H9 (cell line): Measurements from ENCODE around the gene EIF4E2. TPM values are rescaled to one million over a fixed set of nuclear protein-coding genes. Genes with fewer than 3 reads are reported as not detected.

Source experiments
- DNase-seq: peaks from one replicate; pipeline ENCODE4 v3.0.0-alpha.2; 2017
- H2AFZ ChIP-seq: one replicate; pipeline ENCODE4 v1.6.1; 2013; ENCODE audit warnings: mild to moderate bottlenecking, low read length, control low read depth, moderate library complexity
- H2AK5ac ChIP-seq: 2 replicates; pipeline ENCODE4 v1.6.1; 2013; ENCODE audit warnings: low read length, control low read depth, mixed read lengths; ENCODE audit not compliant: insufficient read length
- H2BK120ac ChIP-seq: one replicate; pipeline ENCODE4 v1.6.1; 2013; ENCODE audit warnings: low read depth, mild to moderate bottlenecking, low read length, control low read depth, inconsistent platforms; ENCODE audit not compliant: poor library complexity, severe bottlenecking
- H2BK12ac ChIP-seq: 2 replicates; pipeline ENCODE4 v1.6.1; 2013; ENCODE audit warnings: low read length, control low read depth, mixed read lengths, low read depth; ENCODE audit not compliant: insufficient read length
- H2BK15ac ChIP-seq: 2 replicates; pipeline ENCODE4 v1.6.1; 2013; ENCODE audit warnings: low read depth, low read length, control low read depth
- H2BK20ac ChIP-seq: one replicate; pipeline ENCODE4 v1.6.1; 2013; ENCODE audit warnings: low read depth, mild to moderate bottlenecking, low read length, control low read depth, inconsistent platforms; ENCODE audit not compliant: poor library complexity, severe bottlenecking
- H2BK5ac ChIP-seq: 2 replicates; pipeline ENCODE4 v1.6.1; 2013; ENCODE audit warnings: low read length, control low read depth, mixed read lengths; ENCODE audit not compliant: insufficient read length
- H3K14ac ChIP-seq: 2 replicates; pipeline ENCODE4 v1.6.1; 2013; ENCODE audit warnings: low read length, control low read depth; ENCODE audit not compliant: insufficient read depth
- H3K18ac ChIP-seq: 2 replicates; pipeline ENCODE4 v1.6.1; 2013; ENCODE audit warnings: low read depth, mild to moderate bottlenecking, mixed read lengths, low read length, control low read depth; ENCODE audit not compliant: insufficient read length
- H3K23ac ChIP-seq: 2 replicates; pipeline ENCODE4 v1.6.1; 2013; ENCODE audit warnings: low read length, control low read depth, mixed read lengths, low read depth; ENCODE audit not compliant: insufficient read length
- H3K23me2 ChIP-seq: 2 replicates; pipeline ENCODE4 v1.6.1; 2013; ENCODE audit warnings: low read depth, mild to moderate bottlenecking, mixed read lengths, low read length, control low read depth; ENCODE audit not compliant: insufficient read length, poor library complexity, severe bottlenecking
- H3K27ac ChIP-seq: 2 replicates; pipeline ENCODE4 v1.5.1; 2013; ENCODE audit warnings: low read length, control low read depth, mixed read lengths, low read depth; ENCODE audit not compliant: insufficient read length
- H3K27me3 ChIP-seq: 2 replicates; pipeline ENCODE4 v1.6.1; 2013; ENCODE audit warnings: low read length, control low read depth, inconsistent platforms; ENCODE audit not compliant: insufficient read depth
- H3K4ac ChIP-seq: 2 replicates; pipeline ENCODE4 v1.6.1; 2013; ENCODE audit warnings: low read depth, mild to moderate bottlenecking, control low read depth, inconsistent platforms, low read length, moderate library complexity
- H3K4me1 ChIP-seq: 2 replicates; pipeline ENCODE4 v1.6.1; 2013; ENCODE audit warnings: low read length, control low read depth, inconsistent platforms; ENCODE audit not compliant: insufficient read depth
- H3K4me2 ChIP-seq: 2 replicates; pipeline ENCODE4 v1.6.1; 2013; ENCODE audit warnings: low read length, control low read depth, mixed read lengths; ENCODE audit not compliant: insufficient read length, insufficient read depth
- H3K56ac ChIP-seq: 2 replicates; pipeline ENCODE4 v1.6.1; 2013; ENCODE audit warnings: low read depth, mild to moderate bottlenecking, mixed read lengths, low read length, control low read depth; ENCODE audit not compliant: insufficient read length
- H3K79me1 ChIP-seq: 2 replicates; pipeline ENCODE4 v1.6.1; 2013; ENCODE audit warnings: low read depth, mild to moderate bottlenecking, moderate library complexity, low read length, control low read depth, inconsistent platforms; ENCODE audit not compliant: insufficient read depth, poor library complexity, severe bottlenecking
- H3K79me2 ChIP-seq: 2 replicates; pipeline ENCODE4 v1.6.1; 2013; ENCODE audit warnings: low read length, control low read depth, inconsistent platforms; ENCODE audit not compliant: insufficient read depth
- H3K9ac ChIP-seq: 2 replicates; pipeline ENCODE4 v1.6.1; 2013; ENCODE audit warnings: low read length, control low read depth, mixed read lengths; ENCODE audit not compliant: insufficient read length; ENCODE audit errors: extremely low read depth
- H3K9me3 ChIP-seq: one replicate; pipeline ENCODE4 v1.6.1; 2013; ENCODE audit warnings: low read depth, low read length, inconsistent platforms; ENCODE audit not compliant: control insufficient read depth
- H3T11ph ChIP-seq: one replicate; pipeline ENCODE4 v1.6.1; 2013; ENCODE audit warnings: mild to moderate bottlenecking, low read length, control low read depth, inconsistent platforms
- H4K20me1 ChIP-seq: one replicate; pipeline ENCODE4 v1.6.1; 2013; ENCODE audit not compliant: control insufficient read depth, insufficient read length, insufficient read depth
- H4K5ac ChIP-seq: 2 replicates; pipeline ENCODE4 v1.6.1; 2013; ENCODE audit warnings: low read depth, mild to moderate bottlenecking, mixed read lengths, low read length, control low read depth; ENCODE audit not compliant: insufficient read length
- H4K8ac ChIP-seq: replicated peaks from 2 replicates; pipeline ENCODE4 v1.6.1; 2013; ENCODE audit warnings: low read length, control low read depth, mixed read lengths, low read depth; ENCODE audit not compliant: insufficient read length
- H4K91ac ChIP-seq: 2 replicates; pipeline ENCODE4 v1.6.1; 2013; ENCODE audit warnings: low read depth, mild to moderate bottlenecking, moderate library complexity, mixed read lengths, low read length, control low read depth; ENCODE audit not compliant: insufficient read length
- H3K27ac Mint-ChIP-seq, 3 experiments: 2 replicates in 2 of 3; 3 replicates in 1 of 3; pipeline ENCODE4 v1.8.0; 2020 to 2021; ENCODE audit warnings: mixed read lengths in 3 of 3, mild to moderate bottlenecking in 1 of 3, moderate library complexity in 1 of 3
- H3K27me3 Mint-ChIP-seq: 2 replicates; pipeline ENCODE4 v1.8.0; 2021; ENCODE audit warnings: low read depth, mild to moderate bottlenecking, moderate library complexity, mixed read lengths
- H3K36me3 Mint-ChIP-seq, 3 experiments: 2 replicates in 2 of 3; 3 replicates in 1 of 3; pipeline ENCODE4 v1.8.0; 2020 to 2021; ENCODE audit warnings: low read depth in 3 of 3, mixed read lengths in 3 of 3; ENCODE audit not compliant: insufficient read depth in 1 of 3
- H3K4me1 Mint-ChIP-seq, 2 experiments: 2 replicates each; pipeline ENCODE4 v1.8.0; 2020; ENCODE audit warnings: mixed read lengths in 2 of 2
- H3K4me3 Mint-ChIP-seq, 2 experiments: 2 replicates in 1 of 2; 3 replicates in 1 of 2; pipeline ENCODE4 v1.8.0; 2020 to 2021; ENCODE audit warnings: mild to moderate bottlenecking in 2 of 2, mixed read lengths in 2 of 2, moderate library complexity in 1 of 2
- H3K9me3 Mint-ChIP-seq, 2 experiments: 2 replicates in 1 of 2; 3 replicates in 1 of 2; pipeline ENCODE4 v1.8.0; 2020; ENCODE audit warnings: mild to moderate bottlenecking in 2 of 2, mixed read lengths in 2 of 2, moderate library complexity in 1 of 2
- WGBS: extraction: QIAGEN DNeasy Blood & Tissue Kit; methylation state at CpG from one replicate; pipeline ENCODE4 v1.1.7; 2013; ENCODE audit warnings: missing lambda C conversion rate, low lambda C conversion rate, mixed read lengths; ENCODE audit not compliant: insufficient read length; ENCODE audit errors: extremely low coverage; 5-methylcytosine and 5-hydroxymethylcytosine counted together
- total RNA-seq: library from RNA; stranded (reverse); gene quantifications from 2 replicates; pipeline ENCODE4 v1.2.1, GENCODE V29; 2021
- TF ChIP-seq, protein P1 (sequence below): fragments of 200-600 bp; sonication (generic); conservative IDR thresholded peaks from 3 replicates; pipeline ENCODE4 v1.8.0; 2021; ENCODE audit warnings: antibody characterized with exemption, mild to moderate bottlenecking

The EIF4E2 gene
- total RNA-seq, 1 experiment from 2014 or later, result 109 TPM

DNA sequence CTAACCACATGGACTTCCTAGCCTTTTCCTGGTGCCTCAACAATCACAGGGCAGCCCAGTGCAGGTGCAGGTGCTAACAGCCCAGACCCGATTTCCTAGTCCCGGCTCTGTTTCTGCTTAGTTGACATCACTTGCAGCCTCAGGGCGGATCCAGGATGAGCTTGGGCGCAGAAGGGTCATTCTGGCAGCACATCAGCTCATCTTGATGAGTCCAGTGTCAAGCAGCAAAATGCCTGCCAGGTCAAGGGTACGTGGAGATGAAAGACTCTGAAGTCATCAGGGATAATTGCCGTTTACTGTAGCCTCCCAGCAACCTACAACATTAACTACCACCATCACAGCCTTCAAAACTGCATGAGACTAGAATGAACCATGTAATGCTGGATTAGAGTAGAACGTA lies 43.5 kb downstream of the EIF4E2 start:
- Histone ChIP-seq H2BK20ac (no peak overlapping the region), H3K4me1 (no peaks in the 10 kb centered on the region), H3K4ac (no peak overlapping the region), H2BK5ac (no peak overlapping the region), H3K14ac (no peak overlapping the region), H3K23me2 (no peaks in the 10 kb centered on the region), H3K27ac (no peak overlapping the region), H3K79me1 (no peaks in the 10 kb centered on the region), H3K23ac (no peak overlapping the region), H4K91ac (no peak overlapping the region), H3K9ac (no peak overlapping the region), H3K9me3 (no peaks in the 10 kb centered on the region), H4K20me1 (peaks cover 3% of the 10 kb centered on the region), H2BK15ac (no peak overlapping the region), H3K79me2 (no peaks in the 10 kb centered on the region), H3K4me2 (no peak overlapping the region), H4K5ac (no peak overlapping the region), H3K56ac (no peak overlapping the region), H3T11ph (no peak overlapping the region), H4K8ac (no peak overlapping the region), H2BK120ac (no peak overlapping the region), H3K27me3 (no peaks in the 10 kb centered on the region), H3K18ac (no peak overlapping the region), H2BK12ac (no peak overlapping the region), H2AFZ (no peak overlapping the region), H2AK5ac (no peak overlapping the region)
- Mint-ChIP-seq H3K27ac (no peak overlapping the region), H3K9me3 (peaks cover 0 to 12% of the 10 kb centered on the region in 2 experiments; a peak in 3 of 5 replicates), H3K4me3 (no peak overlapping the region), H3K4me1 (peaks cover 9 to 16% of the 10 kb centered on the region in 2 experiments), H3K36me3 (peaks cover 0 to 14% (median 5%) of the 10 kb centered on the region in 3 experiments; a peak in 4 of 7 replicates), H3K27me3 (no peaks in the 10 kb centered on the region)
- TF ChIP-seq, protein P1, sequence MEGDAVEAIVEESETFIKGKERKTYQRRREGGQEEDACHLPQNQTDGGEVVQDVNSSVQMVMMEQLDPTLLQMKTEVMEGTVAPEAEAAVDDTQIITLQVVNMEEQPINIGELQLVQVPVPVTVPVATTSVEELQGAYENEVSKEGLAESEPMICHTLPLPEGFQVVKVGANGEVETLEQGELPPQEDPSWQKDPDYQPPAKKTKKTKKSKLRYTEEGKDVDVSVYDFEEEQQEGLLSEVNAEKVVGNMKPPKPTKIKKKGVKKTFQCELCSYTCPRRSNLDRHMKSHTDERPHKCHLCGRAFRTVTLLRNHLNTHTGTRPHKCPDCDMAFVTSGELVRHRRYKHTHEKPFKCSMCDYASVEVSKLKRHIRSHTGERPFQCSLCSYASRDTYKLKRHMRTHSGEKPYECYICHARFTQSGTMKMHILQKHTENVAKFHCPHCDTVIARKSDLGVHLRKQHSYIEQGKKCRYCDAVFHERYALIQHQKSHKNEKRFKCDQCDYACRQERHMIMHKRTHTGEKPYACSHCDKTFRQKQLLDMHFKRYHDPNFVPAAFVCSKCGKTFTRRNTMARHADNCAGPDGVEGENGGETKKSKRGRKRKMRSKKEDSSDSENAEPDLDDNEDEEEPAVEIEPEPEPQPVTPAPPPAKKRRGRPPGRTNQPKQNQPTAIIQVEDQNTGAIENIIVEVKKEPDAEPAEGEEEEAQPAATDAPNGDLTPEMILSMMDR, result no peak
- no CpG with 5 or more reads among the region's 7 CpGs for WGBS
- no peak for DNase-seq
